HG02623 (cell line): ENCODE results near the gene STH.

Experiments used
- ATAC-seq: cut with Tn5 transposase; IDR thresholded peaks from one replicate; pipeline ENCODE4 v1.9.1; 2021; ENCODE audit warnings: moderate library complexity; ENCODE audit not compliant: unreplicated experiment

The STH gene

DNA sequence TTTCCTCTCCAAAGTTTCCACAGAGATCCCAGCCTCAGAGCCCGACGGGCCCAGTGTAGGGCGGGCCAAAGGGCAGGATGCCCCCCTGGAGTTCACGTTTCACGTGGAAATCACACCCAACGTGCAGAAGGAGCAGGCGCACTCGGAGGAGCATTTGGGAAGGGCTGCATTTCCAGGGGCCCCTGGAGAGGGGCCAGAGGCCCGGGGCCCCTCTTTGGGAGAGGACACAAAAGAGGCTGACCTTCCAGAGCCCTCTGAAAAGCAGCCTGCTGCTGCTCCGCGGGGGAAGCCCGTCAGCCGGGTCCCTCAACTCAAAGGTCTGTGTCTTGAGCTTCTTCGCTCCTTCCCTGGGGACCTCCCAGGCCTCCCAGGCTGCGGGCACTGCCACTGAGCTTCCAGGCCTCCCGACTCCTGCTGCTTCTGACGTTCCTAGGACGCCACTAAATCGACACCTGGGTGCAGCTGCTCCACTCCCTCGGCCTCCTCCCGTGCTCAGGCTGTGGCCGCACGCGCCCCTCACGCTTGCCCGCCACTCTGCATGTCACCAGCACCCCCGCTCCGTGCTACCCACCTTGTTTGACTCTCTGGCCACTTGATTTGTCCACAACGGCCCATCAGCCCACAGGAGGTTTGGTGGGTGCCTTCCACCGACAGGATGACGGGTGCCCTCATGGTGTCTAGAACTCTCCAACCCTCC lies 15.3 kb upstream of the STH start:
- no peak for ATAC-seq

DNA sequence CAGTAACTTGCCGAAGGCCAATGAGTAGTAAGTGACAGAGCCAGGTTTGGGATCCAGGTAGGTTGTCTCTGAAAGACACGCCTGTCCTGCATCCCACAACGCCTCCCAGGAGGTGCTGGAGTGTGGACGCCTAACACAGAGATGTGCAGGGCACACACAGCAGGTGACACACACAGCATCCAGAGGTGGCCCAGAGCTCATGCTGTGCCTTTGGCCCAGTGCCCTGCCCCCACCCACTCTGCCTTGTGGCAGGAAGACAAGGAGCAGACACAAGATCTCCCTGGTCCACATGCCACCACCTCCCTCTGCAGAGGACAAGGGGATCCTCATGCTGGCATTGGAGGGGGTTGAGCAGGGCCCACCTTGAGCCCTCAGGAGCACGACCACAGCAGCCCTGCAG lies 14.7 kb upstream of the STH start:
- no peak for ATAC-seq

DNA sequence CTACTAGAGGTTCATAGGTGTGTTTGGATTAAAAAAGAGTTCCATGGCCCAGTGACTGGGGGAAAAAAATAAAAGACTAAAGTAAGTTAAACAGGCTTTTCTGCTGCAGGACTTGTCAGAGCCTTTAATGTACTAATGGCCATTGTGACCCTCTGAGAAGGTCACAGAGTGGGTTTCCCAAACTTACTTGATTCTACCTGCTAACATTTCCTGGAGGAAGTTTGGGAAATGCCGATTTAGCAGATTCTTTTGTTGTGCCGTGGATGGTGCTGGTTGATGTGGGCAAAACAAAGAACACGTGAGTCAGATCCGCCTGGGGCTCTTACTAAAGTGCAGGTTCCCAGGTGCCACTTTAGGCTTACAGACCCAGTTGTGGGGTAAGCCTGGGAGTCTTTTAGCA lies 13.6 kb upstream of the STH start:
- no peak for ATAC-seq

DNA sequence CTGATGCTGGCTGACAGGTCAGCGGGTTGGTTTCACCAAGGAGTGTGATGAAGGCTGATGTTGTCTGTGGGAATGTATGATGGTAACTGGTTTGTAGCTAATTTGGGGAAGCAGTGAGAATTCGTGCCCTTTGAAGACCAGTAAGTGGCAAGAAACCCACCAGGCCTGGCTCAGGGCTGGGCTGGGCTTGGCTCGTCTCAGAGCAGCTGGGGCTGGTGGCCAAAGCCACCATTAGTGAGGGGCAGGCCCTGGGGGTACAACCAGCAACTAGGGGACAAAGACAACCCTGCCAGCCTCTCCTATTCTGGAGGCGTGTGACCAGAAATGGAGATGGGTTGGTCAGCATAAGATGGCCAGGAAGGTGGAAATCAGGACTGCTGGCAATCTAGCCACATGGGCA lies 13.0 kb upstream of the STH start:
- ATAC-seq: no peak

DNA sequence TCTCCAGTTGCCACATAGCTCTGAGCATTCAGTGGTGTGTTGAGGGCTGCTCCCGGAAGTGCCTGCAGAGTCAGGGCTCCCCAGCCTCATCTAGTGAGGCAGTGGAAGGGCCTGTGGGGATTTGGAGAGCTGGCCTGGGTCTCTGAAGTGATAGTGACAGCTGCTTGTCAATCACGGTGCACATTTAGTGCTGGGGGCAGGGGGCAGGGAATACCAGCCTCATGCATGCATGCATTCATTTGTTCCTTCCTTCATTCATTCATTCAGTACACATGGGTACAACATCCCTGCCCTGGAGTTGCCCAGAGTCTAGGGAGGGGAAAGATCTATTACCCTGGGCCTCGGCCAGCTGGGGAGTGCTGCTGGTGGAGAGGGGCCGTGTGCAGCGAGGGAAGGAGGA lies 11.3 kb upstream of the STH start:
- ATAC-seq: no peak

GRCh38 chr17:45989759-45990158 lies 9.3 kb upstream of the STH start:
- ATAC-seq: no peak

DNA sequence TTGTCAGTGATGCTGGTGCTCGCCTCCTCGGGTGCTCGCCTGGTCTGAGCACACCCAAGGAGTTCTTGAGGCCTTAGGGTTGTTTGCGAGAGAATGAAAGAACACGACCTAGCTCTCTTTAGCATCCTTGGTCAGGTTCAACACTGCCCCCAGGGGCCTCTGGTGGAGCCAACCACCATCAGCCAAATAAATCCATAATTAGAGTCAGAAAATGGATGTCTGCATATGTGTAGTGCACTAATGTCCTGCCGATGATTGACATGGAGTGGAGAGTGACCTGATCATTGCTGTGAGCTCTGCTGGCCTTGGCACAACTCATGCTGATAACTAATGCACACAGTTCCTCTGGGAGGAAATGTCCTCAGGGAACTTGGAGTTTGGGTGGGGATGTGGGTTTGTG lies 8.2 kb upstream of the STH start:
- ATAC-seq: no peak

DNA sequence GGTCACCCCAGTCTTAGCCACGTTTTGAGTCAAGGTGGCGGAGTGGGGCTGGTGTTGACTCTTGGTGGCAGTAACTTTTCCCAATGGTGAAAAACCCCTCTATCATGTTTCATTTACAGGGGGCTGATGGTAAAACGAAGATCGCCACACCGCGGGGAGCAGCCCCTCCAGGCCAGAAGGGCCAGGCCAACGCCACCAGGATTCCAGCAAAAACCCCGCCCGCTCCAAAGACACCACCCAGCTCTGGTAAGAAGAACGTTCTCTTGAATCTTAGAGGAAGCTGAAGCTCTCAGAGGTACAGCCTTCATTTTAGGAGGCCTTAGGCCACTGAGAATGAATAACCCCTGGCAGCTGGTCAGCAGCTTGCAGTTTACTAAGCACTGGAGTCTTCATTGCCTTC lies 7.7 kb upstream of the STH start:
- no peak for ATAC-seq

DNA sequence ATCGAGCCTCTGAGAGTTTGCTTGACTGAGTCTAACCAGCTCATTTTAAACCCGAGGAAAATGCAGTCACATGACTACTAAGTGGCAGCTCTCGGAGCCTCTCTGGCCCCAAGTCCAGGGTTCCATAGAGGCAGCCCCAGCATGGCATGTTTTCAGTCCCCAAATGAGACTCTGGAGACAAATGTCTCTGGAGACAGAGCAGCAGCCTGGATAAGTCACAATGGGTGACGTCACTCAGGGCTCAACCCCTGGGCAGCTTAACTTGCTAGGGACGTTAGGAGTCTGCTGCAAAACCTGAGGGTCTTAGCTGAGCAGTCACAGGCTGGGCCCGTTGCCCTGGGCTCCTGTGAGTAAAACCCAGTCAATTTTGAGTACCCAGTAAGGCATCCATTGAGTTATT lies 6.9 kb upstream of the STH start:
- no peak for ATAC-seq

GRCh38 chr17:45992904-45993303 lies 6.1 kb upstream of the STH start:
- no peak for ATAC-seq

DNA sequence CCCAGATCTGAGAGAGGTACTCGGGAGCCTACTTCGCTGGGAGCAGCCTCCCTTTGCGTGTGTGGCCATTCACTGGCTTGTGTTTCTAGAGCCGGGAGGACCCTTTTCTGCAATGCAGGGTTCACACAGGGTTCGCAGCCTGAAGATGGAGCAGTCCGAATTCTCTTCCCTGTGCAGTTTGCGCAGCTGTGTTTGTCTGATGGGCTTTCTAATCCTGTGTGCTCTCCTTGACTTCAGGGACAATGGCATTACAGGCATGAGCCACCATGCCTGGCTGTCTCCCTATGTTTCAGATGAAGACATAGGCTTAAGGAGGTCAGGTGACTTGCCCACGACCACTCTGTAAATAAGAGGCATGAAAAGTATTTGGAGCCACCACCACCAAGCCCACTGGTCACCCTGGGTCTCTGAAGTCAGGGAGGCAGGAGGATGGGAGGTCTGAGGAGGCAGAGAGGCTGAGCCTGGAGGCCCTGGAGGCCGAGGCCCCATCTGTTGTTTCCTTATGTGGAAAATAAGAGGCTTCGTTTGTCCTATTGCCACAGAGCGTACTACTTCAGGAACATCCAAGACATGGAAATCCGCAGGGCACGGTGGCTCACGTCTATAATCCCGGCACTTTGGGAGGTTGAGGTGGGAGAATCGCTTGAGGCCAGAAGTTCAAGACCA lies 5.0 kb upstream of the STH start:
- no peak for ATAC-seq

DNA sequence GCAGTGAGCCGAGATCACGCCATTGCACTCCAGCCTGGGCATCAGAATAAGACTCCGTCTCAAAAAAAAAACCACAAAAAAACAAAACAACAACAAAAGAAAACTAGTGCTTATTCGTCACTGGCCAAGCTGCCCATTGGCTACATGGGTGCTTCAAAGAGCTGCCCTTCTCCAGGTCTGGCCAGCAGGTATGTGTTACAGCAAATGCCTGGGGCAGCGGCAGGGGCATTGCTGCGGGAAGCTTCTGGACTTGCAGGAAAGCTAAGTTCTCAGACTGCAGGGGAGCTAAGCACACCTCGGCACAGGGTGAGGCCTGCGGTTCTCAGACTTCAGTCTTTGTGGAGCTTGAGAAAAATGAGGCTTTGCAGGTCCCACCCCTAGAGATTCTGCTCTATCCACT lies 4.1 kb upstream of the STH start:
- ATAC-seq: no peak

GRCh38 chr17:45995627-45996270 lies 3.3 kb upstream of the STH start:
- no peak for ATAC-seq

DNA sequence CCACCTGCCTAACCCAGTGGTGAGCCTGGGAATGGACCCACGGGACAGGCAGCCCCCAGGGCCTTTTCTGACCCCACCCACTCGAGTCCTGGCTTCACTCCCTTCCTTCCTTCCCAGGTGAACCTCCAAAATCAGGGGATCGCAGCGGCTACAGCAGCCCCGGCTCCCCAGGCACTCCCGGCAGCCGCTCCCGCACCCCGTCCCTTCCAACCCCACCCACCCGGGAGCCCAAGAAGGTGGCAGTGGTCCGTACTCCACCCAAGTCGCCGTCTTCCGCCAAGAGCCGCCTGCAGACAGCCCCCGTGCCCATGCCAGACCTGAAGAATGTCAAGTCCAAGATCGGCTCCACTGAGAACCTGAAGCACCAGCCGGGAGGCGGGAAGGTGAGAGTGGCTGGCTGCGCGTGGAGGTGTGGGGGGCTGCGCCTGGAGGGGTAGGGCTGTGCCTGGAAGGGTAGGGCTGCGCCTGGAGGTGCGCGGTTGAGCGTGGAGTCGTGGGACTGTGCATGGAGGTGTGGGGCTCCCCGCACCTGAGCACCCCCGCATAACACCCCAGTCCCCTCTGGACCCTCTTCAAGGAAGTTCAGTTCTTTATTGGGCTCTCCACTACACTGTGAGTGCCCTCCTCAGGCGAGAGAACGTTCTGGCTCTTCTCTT lies 2.6 kb upstream of the STH start:
- ATAC-seq: no peak

DNA sequence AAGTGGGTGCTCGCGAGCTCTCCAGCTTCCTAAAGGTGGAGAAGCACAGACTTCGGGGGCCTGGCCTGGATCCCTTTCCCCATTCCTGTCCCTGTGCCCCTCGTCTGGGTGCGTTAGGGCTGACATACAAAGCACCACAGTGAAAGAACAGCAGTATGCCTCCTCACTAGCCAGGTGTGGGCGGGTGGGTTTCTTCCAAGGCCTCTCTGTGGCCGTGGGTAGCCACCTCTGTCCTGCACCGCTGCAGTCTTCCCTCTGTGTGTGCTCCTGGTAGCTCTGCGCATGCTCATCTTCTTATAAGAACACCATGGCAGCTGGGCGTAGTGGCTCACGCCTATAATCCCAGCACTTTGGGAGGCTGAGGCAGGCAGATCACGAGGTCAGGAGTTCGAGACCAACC lies 1.9 kb upstream of the STH start:
- no peak for ATAC-seq

GRCh38 chr17:45997624-45998023 lies 1.4 kb upstream of the STH start:
- no peak for ATAC-seq

GRCh38 chr17:45999900-46000290 lies 845 bp downstream of the STH start:
- no peak for ATAC-seq

- ATAC-seq: no peak
These were observed 1.2 kb downstream of the STH start for GRCh38 chr17:46000292-46000691.

DNA sequence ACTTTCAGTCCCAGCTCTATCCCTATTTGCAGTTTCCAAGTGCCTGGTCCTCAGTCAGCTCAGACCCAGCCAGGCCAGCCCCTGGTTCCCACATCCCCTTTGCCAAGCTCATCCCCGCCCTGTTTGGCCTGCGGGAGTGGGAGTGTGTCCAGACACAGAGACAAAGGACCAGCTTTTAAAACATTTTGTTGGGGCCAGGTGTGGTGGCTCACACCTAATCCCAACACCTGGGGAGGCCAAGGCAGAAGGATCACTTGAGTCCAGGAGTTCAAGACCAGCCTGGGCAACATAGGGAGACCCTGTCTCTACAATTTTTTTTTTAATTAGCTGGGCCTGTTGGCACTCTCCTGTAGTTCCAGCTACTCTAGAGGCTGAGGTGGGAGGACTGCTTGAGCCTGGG lies 1.7 kb downstream of the STH start:
- no peak for ATAC-seq

DNA sequence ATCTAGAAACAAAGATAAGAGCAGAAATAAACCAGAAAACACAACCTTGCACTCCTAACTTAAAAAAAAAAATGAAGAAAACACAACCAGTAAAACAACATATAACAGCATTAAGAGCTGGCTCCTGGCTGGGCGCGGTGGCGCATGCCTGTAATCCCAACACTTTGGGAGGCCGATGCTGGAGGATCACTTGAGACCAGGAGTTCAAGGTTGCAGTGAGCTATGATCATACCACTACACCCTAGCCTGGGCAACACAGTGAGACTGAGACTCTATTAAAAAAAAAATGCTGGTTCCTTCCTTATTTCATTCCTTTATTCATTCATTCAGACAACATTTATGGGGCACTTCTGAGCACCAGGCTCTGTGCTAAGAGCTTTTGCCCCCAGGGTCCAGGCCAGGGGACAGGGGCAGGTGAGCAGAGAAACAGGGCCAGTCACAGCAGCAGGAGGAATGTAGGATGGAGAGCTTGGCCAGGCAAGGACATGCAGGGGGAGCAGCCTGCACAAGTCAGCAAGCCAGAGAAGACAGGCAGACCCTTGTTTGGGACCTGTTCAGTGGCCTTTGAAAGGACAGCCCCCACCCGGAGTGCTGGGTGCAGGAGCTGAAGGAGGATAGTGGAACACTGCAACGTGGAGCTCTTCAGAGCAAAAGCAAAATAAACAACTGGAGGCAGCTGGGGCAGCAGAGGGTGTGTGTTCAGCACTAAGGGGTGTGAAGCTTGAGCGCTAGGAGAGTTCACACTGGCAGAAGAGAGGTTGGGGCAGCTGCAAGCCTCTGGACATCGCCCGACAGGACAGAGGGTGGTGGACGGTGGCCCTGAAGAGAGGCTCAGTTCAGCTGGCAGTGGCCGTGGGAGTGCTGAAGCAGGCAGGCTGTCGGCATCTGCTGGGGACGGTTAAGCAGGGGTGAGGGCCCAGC lies 2.6 kb downstream of the STH start:
- ATAC-seq: no peak
